ENCODE results near the gene CLBA1. TPM values are rescaled to one million over a fixed set of nuclear protein-coding genes. Genes with fewer than 3 reads are reported as not detected.

The CLBA1 gene
- total and polyA plus RNA-seq, 9 of the 15 experiments (the other 6 are each of a cell fraction or from before 2014, with no cell fraction given): 0.04 to 3.9 (median 2.6) TPM

DNA sequence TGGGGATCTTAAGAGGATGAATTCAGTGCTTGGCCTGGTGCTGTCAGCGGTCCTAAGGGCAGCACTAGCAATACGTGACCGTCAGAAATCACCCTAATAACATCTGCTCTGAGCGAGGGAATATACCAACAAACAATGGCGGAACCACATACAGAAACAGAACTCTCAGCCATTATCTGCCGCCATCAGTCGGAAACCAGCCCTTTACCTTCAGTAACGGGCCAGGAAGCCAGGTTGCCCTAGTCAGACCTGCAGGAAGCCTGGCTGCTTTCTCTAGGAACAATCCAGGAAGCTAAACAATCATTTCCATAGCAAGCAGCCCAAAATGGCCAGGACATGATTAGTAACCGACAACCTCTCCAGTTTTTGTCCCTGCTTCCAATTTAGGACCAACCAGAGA, 29.7 kb downstream of the CLBA1 start:
- Histone ChIP-seq H3K9me1 (ENCODE audit: control insufficient read depth, insufficient read depth, low read length) (peaks cover 4% of the 10 kb centered on the region), H2AFZ (ENCODE audit: low read depth, low read length) (no peak overlapping the region), H3K36me3 (ENCODE audit: control insufficient read depth, insufficient read depth, low read length) (peaks cover 57% of the 10 kb centered on the region; the same call in 2 of the 3 replicates), H3K79me2 (ENCODE audit: control insufficient read depth, insufficient read depth, low read length) (peaks cover 100% of the 10 kb centered on the region), H4K20me1 (replicated peaks; ENCODE audit: control insufficient read depth, insufficient read depth, low read length) (peaks cover 55% of the 10 kb centered on the region), H3K9ac (ENCODE audit: insufficient read depth in 1 of 2, low read depth in 2 of 2, low read length in 2 of 2) (peak overlapping the region; percentile 48 to 53; a peak in 3 of 4 replicates), H3K4me1 (replicated peaks in 1 of 2; ENCODE audit: control insufficient read depth in 2 of 2, insufficient read depth in 2 of 2, low read length in 2 of 2) (peaks cover 37% of the 10 kb centered on the region in 2 experiments), H3K9me3 (replicated peaks; ENCODE audit: control insufficient read depth, insufficient read depth, low read depth, low read length) (no peaks in the 10 kb centered on the region), H3K27ac (ENCODE audit: extremely low read depth, low read depth, low read length) (peak overlapping the region; percentile 71), H3K4me3 (peak overlapping the region; percentile 14; the same call in 1 of the 2 replicates), H3K4me2 (ENCODE audit: insufficient read depth, low read length) (peak overlapping the region; percentile 72), H3K27me3 (ENCODE audit: control insufficient read depth in 2 of 2, insufficient read depth in 2 of 2, low read length in 2 of 2) (no peaks in the 10 kb centered on the region)
- ChIA-PET POLR2A (interaction anchor here (4.0 kb wide), 1 partner anchor 9 kb away, joined by 28 read pairs; no protein-coding TSS in a partner anchor), CTCF (ENCODE audit: low intra/inter-chr PET ratio) (no interaction called here)
- peak in 2 of 4 experiments; percentile 23 to 47 for DNase-seq (ENCODE audit: extremely low read depth in 1 of 4, low spot score in 3 of 4)
- in situ Hi-C loops (cut with MboI) (no loop called here), intact Hi-C loops (cut with micrococcal nuclease) (loop anchor here (5.0 kb wide), 1 partner anchor 38 kb away; the partner anchor contains the start of gene AHNAK2)
- ATAC-seq: peak; percentile 62
- 0% methylated on average over 9 of the region's 9 CpGs for WGBS (ENCODE audit: insufficient coverage, low coverage, missing lambda C conversion rate)
- BruUV-seq (replicated peaks): no TSS peak
- peak; percentile 84 for FAIRE-seq
- TF ChIP-seq MYC (IDR thresholded peaks at IDR 0.05; ENCODE audit: low read depth, low read length) (peak; percentile 26; the same call in 1 of the 2 replicates), MYC (CRISPR knock-in tag; IDR thresholded peaks at IDR 0.05; ENCODE audit: borderline replicate concordance, low read depth) (no peak), YY1 (IDR thresholded peaks at IDR 0.05; ENCODE audit: borderline replicate concordance in 1 of 3, control insufficient read depth in 1 of 3, extremely low read depth in 1 of 3, insufficient read depth in 3 of 3, insufficient read length in 1 of 3, insufficient replicate concordance in 2 of 3, low read depth in 1 of 3, low read length in 2 of 3) (peak in 1 of 3 experiments; percentile 59), ZNF143 (CRISPR knock-in tag; IDR thresholded peaks at IDR 0.05) (no peak), JUN (IDR thresholded peaks at IDR 0.05; ENCODE audit: borderline replicate concordance, low read depth, low read length) (no peak), JUN (CRISPR knock-in tag; IDR thresholded peaks at IDR 0.05; ENCODE audit: borderline replicate concordance) (no peak), CTBP1 (IDR thresholded peaks at IDR 0.05; ENCODE audit: borderline replicate concordance) (0 out of 2 replicates have a peak, but pooled peaks have one; percentile 12), CBFA2T3 (IDR thresholded peaks at IDR 0.05) (peak; percentile 14; the same call in 1 of the 2 replicates), EP300 (IDR thresholded peaks at IDR 0.05; ENCODE audit: low read length) (peak; percentile 33; the same call in 1 of the 2 replicates), GATA2 (CRISPR knock-in tag; IDR thresholded peaks at IDR 0.05) (peak; percentile 74; the same call in 1 of the 2 replicates), SIN3B (IDR thresholded peaks at IDR 0.05; ENCODE audit: low read depth) (no peak), LARP7 (IDR thresholded peaks at IDR 0.05) (no peak), SOX6 (IDR thresholded peaks at IDR 0.05) (0 out of 2 replicates have a peak, but pooled peaks have one; percentile 28), TBL1XR1 (IDR thresholded peaks at IDR 0.05; ENCODE audit: low read length in 2 of 2) (0 out of 4 replicates have a peak, but pooled peaks of 1 of the 2 experiments have one; percentile 31), SPI1 (IDR thresholded peaks at IDR 0.05; ENCODE audit: borderline replicate concordance, low read depth, low read length) (peak; percentile 64), ZNF830 (CRISPR knock-in tag; IDR thresholded peaks at IDR 0.05) (no peak), DEAF1 (CRISPR knock-in tag; IDR thresholded peaks at IDR 0.05) (no peak), U2AF1 (optimal IDR thresholded peaks at IDR 0.05; ENCODE audit: low read depth, low read length) (no peak)
- TF ChIP-seq, protein P1, sequence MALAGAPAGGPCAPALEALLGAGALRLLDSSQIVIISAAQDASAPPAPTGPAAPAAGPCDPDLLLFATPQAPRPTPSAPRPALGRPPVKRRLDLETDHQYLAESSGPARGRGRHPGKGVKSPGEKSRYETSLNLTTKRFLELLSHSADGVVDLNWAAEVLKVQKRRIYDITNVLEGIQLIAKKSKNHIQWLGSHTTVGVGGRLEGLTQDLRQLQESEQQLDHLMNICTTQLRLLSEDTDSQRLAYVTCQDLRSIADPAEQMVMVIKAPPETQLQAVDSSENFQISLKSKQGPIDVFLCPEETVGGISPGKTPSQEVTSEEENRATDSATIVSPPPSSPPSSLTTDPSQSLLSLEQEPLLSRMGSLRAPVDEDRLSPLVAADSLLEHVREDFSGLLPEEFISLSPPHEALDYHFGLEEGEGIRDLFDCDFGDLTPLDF (CRISPR knock-in tag; IDR thresholded peaks at IDR 0.05): no peak
- TF ChIP-seq, protein P2, sequence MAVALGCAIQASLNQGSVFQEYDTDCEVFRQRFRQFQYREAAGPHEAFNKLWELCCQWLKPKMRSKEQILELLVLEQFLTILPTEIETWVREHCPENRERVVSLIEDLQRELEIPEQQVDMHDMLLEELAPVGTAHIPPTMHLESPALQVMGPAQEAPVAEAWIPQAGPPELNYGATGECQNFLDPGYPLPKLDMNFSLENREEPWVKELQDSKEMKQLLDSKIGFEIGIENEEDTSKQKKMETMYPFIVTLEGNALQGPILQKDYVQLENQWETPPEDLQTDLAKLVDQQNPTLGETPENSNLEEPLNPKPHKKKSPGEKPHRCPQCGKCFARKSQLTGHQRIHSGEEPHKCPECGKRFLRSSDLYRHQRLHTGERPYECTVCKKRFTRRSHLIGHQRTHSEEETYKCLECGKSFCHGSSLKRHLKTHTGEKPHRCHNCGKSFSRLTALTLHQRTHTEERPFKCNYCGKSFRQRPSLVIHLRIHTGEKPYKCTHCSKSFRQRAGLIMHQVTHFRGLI (CRISPR knock-in tag; IDR thresholded peaks at IDR 0.05): no peak

Measured in K562 (cell line).